ENCODE data around the gene PBX1.

Gene PBX1

DNA sequence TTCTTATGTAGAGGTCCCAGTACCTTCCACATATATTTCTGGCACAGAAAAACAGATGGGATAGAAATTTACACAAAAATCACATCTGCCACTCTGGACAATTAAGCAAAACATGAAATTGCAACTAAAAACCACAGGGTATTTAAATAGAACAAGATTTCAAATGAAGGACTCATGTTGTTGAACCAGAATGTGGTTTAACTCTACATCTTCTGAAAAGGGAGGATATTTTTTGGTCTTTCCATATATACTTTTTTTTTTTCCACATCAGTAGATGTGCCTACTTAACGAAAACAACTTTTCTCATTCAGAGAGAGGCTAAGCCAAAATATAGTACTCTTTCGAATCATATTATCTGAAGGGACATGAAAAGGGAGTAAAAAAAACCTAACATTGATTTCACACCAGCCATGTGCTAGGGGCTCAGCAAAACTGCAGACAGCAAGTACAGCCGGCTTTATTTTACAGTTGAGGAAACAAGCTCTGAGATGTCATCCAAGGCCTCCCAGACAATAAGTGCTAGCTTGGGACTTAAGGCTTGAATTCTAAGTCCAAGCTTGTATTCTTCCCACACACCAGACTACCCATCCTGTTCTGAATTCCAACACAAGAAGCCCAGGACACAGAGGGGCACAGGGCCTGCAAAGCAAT is 208.9 kb downstream of the PBX1 start:
- ATAC-seq (replicated peaks; ENCODE audit: extremely low read depth, poor library complexity, severe bottlenecking), result no peak
- no peaks in the 10 kb centered on the region for H3K36me3 Mint-ChIP-seq (ENCODE audit: insufficient read depth)
- H3K4me1 Mint-ChIP-seq, result no peaks in the 10 kb centered on the region
- H3K27me3 Mint-ChIP-seq, result no peaks in the 10 kb centered on the region
- H3K9me3 Mint-ChIP-seq, result no peaks in the 10 kb centered on the region
- no peak for DNase-seq (ENCODE audit: low spot score in 2 of 2)
- H3K27ac Mint-ChIP-seq (ENCODE audit: low read depth), result no peak overlapping the region
- H3K4me3 Mint-ChIP-seq, result no peak overlapping the region

DNA sequence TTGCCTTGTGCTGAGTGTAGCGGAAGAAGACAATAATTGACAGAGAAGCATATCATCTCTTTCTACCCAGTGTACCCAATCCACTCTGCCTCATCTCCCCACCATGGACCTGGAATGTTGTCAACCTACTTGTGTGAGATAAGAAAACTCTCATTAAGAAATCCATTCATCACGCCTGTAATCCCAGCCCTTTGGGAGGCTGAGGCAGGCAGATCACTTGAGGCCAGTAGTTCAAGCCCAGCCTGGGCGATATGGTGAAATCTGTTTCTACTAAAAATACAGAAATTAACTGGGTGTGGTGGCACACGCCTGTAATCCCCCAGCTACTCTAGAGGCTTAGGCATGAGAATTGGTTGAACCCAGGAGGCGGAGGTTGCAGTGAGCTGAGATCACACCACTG is 209.6 kb downstream of the PBX1 start:
- H3K4me1 Mint-ChIP-seq, result no peaks in the 10 kb centered on the region
- ATAC-seq (replicated peaks; ENCODE audit: extremely low read depth, poor library complexity, severe bottlenecking) (no peak), DNase-seq (ENCODE audit: low spot score in 2 of 2) (no peak)
- no peaks in the 10 kb centered on the region for H3K27me3 Mint-ChIP-seq
- H3K4me3 Mint-ChIP-seq, result no peak overlapping the region
- H3K9me3 Mint-ChIP-seq, result no peaks in the 10 kb centered on the region
- H3K36me3 Mint-ChIP-seq (ENCODE audit: insufficient read depth), result peaks cover 1% of the 10 kb centered on the region
- H3K27ac Mint-ChIP-seq (ENCODE audit: low read depth), result no peak overlapping the region

DNA sequence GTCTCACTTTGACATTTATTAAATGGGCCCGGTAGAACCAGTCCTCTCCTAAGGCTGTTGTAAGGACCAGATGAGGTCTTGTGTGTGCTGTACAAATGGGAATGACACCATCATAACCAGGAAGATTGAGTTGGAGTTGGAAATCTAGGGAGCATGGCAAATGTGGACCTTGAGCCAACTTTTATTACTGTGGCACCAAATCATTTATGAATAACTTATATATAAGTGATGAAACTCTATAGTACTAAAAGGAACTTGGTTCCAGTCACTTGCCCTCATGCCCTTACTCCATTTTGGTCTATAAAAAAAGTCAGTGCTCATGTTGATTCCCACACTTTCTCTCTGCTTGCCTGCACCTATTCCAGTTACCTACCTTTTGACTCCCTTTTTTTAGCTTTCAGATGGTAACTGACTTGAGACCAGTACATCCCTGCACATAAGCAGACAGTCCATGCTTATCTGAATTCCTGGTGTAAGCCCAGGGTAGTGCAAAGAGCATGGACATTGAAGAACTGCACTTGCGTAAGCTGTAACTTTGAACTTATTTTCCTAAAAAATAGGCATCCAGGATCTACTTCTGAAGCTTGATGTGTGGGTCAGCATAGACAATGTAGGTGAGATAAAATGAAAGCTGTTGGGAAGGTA is 210.6 kb downstream of the PBX1 start:
- ATAC-seq (replicated peaks; ENCODE audit: extremely low read depth, poor library complexity, severe bottlenecking), result no peak
- peaks cover 1% of the 10 kb centered on the region for H3K36me3 Mint-ChIP-seq (ENCODE audit: insufficient read depth)
- no peak for DNase-seq (ENCODE audit: low spot score in 2 of 2)

DNA sequence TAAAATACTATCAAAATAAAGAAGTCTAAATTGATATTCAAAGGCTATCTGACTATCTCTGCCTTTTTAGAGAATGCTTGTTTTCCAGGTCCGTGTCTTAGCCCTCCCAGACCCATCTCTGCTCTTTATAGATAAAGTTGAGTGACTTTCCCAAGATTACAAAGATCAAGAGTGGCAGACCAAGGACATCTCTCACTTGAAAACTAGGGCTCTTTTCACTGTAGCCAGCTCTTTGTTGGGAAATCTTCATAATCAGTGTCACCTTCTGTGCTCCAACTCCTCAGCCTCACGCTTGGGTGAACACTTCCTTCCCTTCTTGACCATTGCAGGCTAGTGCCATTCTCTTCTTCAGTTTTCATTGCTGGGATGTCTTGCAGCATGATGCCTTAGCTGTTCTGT is 211.1 kb downstream of the PBX1 start:
- ATAC-seq (replicated peaks; ENCODE audit: extremely low read depth, poor library complexity, severe bottlenecking), result no peak
- H3K4me3 Mint-ChIP-seq, result no peak overlapping the region
- H3K4me1 Mint-ChIP-seq, result no peaks in the 10 kb centered on the region
- DNase-seq (ENCODE audit: low spot score in 2 of 2), result no peak
- no peaks in the 10 kb centered on the region for H3K27me3 Mint-ChIP-seq
- H3K36me3 Mint-ChIP-seq (ENCODE audit: insufficient read depth), result peaks cover 1% of the 10 kb centered on the region
- no peaks in the 10 kb centered on the region for H3K9me3 Mint-ChIP-seq
- H3K27ac Mint-ChIP-seq (ENCODE audit: low read depth), result no peak overlapping the region

More for the DNA sequence above, 210.6 kb downstream of the PBX1 start:
- no peaks in the 10 kb centered on the region for H3K9me3 Mint-ChIP-seq
- no peak overlapping the region for H3K4me3 Mint-ChIP-seq
- H3K27ac Mint-ChIP-seq (ENCODE audit: low read depth), result no peak overlapping the region
- no peaks in the 10 kb centered on the region for H3K4me1 Mint-ChIP-seq
- no peaks in the 10 kb centered on the region for H3K27me3 Mint-ChIP-seq

DNA sequence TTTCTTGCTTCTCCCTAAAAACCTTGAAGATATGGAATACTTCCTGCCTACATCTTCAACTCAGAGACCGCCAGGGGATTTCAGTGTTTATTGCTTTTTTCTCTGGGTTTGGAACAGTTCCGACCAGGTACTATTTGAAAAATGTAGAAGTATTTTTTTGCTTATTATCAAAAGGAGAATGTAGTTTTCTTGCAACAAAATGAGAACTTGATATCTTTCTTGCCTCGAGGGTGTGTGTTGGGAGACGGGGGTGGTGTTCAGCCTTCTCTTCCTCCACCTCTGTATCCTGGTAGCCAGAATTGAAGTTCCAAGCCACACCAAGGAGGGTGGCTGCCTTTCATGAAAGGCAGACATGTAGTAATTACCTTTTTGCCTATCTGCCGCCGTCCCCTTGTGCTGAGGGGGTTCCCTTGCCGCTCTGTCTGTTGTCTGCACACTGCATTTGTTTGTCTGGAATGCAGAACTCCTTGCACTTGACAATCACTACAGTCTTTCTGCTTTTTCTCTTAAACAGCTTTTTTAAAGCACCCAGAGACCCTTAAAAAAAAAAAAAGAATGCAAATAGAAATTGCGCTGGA is 212.1 kb downstream of the PBX1 start:
- H3K27me3 Mint-ChIP-seq, result no peaks in the 10 kb centered on the region
- peaks cover 1% of the 10 kb centered on the region for H3K36me3 Mint-ChIP-seq (ENCODE audit: insufficient read depth)
- no peak overlapping the region for H3K4me3 Mint-ChIP-seq
- ATAC-seq (replicated peaks; ENCODE audit: extremely low read depth, poor library complexity, severe bottlenecking) (no peak), DNase-seq (ENCODE audit: low spot score in 2 of 2) (no peak)
- H3K27ac Mint-ChIP-seq (ENCODE audit: low read depth), result no peak overlapping the region
- no peaks in the 10 kb centered on the region for H3K4me1 Mint-ChIP-seq
- no peaks in the 10 kb centered on the region for H3K9me3 Mint-ChIP-seq

DNA sequence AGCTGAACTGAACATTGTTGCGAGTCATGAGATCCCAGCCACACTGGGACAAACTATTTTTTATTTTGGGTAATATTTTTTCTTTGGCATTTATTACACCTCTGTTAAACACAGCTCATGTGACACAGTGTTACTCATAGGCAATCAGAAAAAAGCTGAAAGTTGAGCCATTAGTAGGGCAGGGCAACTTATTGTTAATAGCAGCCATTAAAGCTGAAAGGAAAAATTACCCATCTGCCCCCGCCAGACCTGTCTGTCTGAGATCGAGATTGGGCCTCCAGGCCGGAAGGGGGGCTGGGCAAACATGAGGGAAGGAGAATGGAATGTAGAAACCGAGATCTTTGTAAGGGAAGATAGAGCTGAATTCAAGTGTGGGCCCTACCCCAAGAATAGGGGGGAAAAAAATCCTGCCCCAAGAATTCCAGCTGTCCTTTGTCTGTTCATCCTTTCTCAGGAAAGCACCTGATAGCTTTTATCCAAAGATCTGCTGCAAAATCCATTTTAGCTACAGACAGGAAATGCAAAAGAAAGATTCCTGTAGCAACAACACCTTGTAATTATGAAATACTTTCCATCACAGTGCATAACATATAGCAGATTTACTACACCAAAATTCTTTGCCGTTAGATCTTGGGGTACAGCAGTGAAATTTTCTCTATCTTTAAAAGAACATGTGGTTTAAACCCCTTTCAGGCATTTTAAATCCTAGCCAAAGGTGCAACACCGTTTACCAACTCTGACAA is 212.8 kb downstream of the PBX1 start:
- Mint-ChIP-seq H3K9me3 (no peaks in the 10 kb centered on the region), H3K4me1 (no peaks in the 10 kb centered on the region), H3K27ac (ENCODE audit: low read depth) (no peak overlapping the region), H3K27me3 (no peaks in the 10 kb centered on the region), H3K4me3 (no peak overlapping the region), H3K36me3 (ENCODE audit: insufficient read depth) (peaks cover 1% of the 10 kb centered on the region)
- ATAC-seq (replicated peaks; ENCODE audit: extremely low read depth, poor library complexity, severe bottlenecking) (no peak), DNase-seq (ENCODE audit: low spot score in 2 of 2) (no peak)

DNA sequence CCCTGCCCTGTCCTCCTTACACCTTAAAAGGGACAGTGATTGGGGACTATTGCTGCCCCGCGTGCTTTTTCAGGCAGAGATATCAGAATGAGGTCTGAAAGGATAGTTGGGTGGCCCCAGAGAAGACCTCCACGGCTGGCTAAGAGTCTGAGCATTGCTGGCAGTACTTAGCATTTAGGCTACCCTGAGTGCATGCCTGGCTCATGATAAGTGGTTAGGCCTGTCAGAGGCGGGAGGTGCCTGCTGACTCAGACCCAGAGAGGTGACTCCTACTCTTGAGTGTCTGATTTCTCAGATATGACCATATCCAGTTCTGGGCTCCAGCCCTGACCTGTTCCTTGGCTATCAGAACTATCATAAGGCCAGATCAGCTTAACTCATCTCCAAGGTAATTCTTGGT is 213.7 kb downstream of the PBX1 start:
- DNase-seq (ENCODE audit: low spot score in 2 of 2), result no peak

DNA sequence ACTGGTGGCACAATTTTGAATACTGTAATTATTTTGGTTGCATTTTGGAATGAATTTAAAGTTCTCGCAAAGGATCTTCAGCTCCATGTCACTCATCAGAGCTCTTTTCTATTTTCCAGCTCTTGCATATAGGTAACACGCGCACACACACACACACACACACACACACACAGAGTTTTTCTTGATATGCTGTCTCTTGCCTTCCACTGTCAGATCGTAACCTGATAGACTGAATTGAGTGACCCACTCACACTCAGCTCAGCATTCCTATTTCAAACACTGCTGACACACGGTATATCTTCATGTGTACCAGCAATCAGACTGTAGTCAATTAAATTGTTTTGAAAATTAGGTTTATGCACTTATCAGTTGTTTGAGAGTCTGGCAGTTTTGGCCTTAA is 214.1 kb downstream of the PBX1 start:
- Mint-ChIP-seq H3K36me3 (ENCODE audit: insufficient read depth) (peaks cover 1% of the 10 kb centered on the region), H3K27me3 (no peaks in the 10 kb centered on the region), H3K4me1 (no peaks in the 10 kb centered on the region), H3K27ac (ENCODE audit: low read depth) (no peak overlapping the region), H3K4me3 (no peak overlapping the region), H3K9me3 (no peaks in the 10 kb centered on the region)
- no peak for ATAC-seq (replicated peaks; ENCODE audit: extremely low read depth, poor library complexity, severe bottlenecking)
- no peak for DNase-seq (ENCODE audit: low spot score in 2 of 2)

More for the DNA sequence above, 213.7 kb downstream of the PBX1 start:
- Mint-ChIP-seq H3K27me3 (no peaks in the 10 kb centered on the region), H3K9me3 (no peaks in the 10 kb centered on the region), H3K4me3 (no peak overlapping the region), H3K27ac (ENCODE audit: low read depth) (no peak overlapping the region), H3K36me3 (ENCODE audit: insufficient read depth) (peaks cover 1% of the 10 kb centered on the region), H3K4me1 (no peaks in the 10 kb centered on the region)
- no peak for ATAC-seq (replicated peaks; ENCODE audit: extremely low read depth, poor library complexity, severe bottlenecking)

DNA sequence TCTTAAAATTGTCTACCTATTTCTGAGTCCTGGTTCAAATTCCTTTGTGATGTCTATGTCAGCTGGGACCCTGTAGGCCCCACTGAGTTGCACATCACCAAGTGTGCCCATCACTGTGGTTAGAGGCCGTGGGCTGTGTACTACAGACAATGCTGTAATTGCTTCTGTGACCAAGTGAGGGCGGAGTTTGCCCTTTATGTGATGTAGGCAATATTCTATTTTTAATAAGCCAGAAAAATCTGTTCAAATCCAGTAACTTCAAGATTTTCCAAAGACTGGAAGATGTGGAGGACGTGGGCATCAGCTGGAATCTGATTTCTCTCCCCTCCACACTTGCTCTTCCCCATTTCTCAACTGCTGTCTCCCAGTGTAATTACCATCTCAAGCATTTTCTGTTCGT is 215.4 kb downstream of the PBX1 start:
- H3K4me1 Mint-ChIP-seq, result no peaks in the 10 kb centered on the region
- no peak for DNase-seq (ENCODE audit: low spot score in 2 of 2)
- no peak overlapping the region for H3K4me3 Mint-ChIP-seq
- peaks cover 1% of the 10 kb centered on the region for H3K36me3 Mint-ChIP-seq (ENCODE audit: insufficient read depth)
- ATAC-seq (replicated peaks; ENCODE audit: extremely low read depth, poor library complexity, severe bottlenecking), result no peak
- H3K27me3 Mint-ChIP-seq, result no peaks in the 10 kb centered on the region
- H3K27ac Mint-ChIP-seq (ENCODE audit: low read depth), result no peak overlapping the region
- no peaks in the 10 kb centered on the region for H3K9me3 Mint-ChIP-seq

DNA sequence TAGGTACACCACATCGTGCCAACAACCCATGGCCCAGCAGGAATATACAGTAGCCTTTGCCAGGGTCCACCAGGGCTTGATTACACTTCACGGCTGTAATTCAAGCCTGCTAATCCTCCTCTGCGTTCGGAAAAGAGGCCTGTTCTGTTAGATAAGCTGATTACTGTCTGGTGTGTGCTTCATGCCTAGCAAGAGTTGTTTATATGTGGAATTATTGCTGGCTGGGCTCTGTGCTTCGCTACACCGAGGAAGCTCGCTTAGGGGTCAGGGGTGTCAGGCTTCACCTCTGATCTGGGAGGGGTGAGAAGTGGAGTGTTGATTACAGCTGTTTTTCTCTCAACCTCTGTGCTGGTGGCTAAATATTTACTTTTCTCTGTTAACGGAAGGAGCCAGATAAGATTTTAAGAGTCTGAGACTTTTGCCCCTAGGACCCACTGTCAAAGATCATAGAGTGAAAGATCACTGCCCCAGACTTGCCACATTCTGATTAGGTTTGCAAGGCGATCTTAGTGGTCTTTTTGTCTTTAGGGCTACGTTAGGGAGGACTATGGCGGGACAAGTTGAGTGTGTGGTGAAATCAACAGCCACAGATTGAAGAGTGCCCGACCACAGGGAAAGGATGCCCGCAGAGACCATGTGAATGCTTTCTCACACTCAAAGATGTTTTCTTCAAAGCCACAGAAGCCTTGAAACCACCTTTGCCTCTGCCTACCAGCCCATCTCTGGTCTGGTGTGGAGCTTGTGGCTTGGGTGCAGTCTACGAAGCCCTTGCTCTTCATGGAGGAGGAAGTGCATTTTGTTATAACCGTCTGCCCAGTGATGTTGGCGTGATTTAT is 216.1 kb downstream of the PBX1 start:
- peaks cover 1% of the 10 kb centered on the region for H3K36me3 Mint-ChIP-seq (ENCODE audit: insufficient read depth)
- H3K27ac Mint-ChIP-seq (ENCODE audit: low read depth), result no peak overlapping the region
- no peak overlapping the region for H3K4me3 Mint-ChIP-seq
- no peak for DNase-seq (ENCODE audit: low spot score in 2 of 2)
- H3K4me1 Mint-ChIP-seq, result no peaks in the 10 kb centered on the region
- ATAC-seq (replicated peaks; ENCODE audit: extremely low read depth, poor library complexity, severe bottlenecking), result no peak
- H3K27me3 Mint-ChIP-seq, result no peaks in the 10 kb centered on the region
- H3K9me3 Mint-ChIP-seq, result no peaks in the 10 kb centered on the region

DNA sequence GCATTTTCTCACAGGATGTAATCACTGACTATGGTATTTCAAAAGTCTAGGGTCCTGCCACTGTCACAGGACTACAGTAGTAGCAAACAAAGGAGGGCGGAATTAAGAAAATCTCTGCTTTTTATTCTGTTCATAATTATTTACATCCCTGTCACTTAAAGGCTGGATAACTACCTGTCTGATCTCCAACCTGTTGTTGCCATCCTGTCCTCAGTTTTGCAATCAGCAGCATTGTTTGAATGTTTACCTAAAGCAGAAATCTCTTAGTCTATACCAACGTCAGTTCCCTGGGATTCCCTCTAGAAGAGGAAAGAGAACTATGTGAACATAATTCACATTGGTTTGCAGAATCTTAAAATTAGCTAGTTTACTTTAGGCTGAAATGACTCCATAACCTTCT is 218.5 kb downstream of the PBX1 start:
- no peaks in the 10 kb centered on the region for H3K27me3 Mint-ChIP-seq
- H3K4me3 Mint-ChIP-seq, result no peak overlapping the region
- peaks cover 1% of the 10 kb centered on the region for H3K36me3 Mint-ChIP-seq (ENCODE audit: insufficient read depth)
- H3K27ac Mint-ChIP-seq (ENCODE audit: low read depth), result no peak overlapping the region
- no peak for ATAC-seq (replicated peaks; ENCODE audit: extremely low read depth, poor library complexity, severe bottlenecking)
- H3K9me3 Mint-ChIP-seq, result no peaks in the 10 kb centered on the region
- no peaks in the 10 kb centered on the region for H3K4me1 Mint-ChIP-seq
- no peak for DNase-seq (ENCODE audit: low spot score in 2 of 2)

DNA sequence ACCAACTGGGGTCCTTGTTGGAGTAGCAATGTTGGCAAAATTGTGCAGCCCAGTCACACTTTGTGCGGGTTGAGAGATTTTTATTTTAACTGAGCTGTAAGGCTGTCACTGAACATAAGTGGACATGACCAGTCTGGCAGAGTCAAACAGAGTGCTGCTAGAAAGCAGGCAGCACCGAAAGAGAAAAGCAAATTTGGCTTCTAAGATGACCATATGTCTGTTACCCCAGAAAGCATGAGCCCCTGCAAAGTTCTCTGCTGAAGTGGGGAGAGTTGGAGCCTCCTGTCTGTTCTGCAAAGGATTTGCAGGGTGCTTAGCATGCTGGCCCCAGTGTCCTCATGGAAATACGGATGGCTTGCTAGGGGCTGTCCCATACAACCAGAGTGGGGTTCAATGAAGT is 220.4 kb downstream of the PBX1 start:
- Mint-ChIP-seq H3K27ac (ENCODE audit: low read depth) (no peak overlapping the region), H3K36me3 (ENCODE audit: insufficient read depth) (no peaks in the 10 kb centered on the region), H3K9me3 (no peaks in the 10 kb centered on the region), H3K4me1 (no peaks in the 10 kb centered on the region), H3K27me3 (no peaks in the 10 kb centered on the region), H3K4me3 (no peak overlapping the region)
- DNase-seq (ENCODE audit: low spot score in 2 of 2), result no peak
- no peak for ATAC-seq (replicated peaks; ENCODE audit: extremely low read depth, poor library complexity, severe bottlenecking)
